Adipose tissue (tissue), 3 donors: ENCODE measurements around the gene PHACTR3. TPM values are rescaled to one million over a fixed set of nuclear protein-coding genes. Genes with fewer than 3 reads are reported as not detected.

Experiments used
- H3K27ac ChIP-seq: one replicate; pipeline ENCODE4 v1.5.1; 2013; ENCODE audit warnings: low read depth, low read length
- WGBS, 3 donors: extraction: QIAGEN DNeasy Blood & Tissue Kit; methylation state at CpG; one replicate each; pipeline ENCODE4 v1.1.7; 2013; 5-methylcytosine and 5-hydroxymethylcytosine counted together
- polyA plus RNA-seq, 3 donors: library from polyadenylated mRNA; stranded (reverse); fragments of 200-250 nt; gene quantifications; one replicate each; pipeline ENCODE4 v1.2.3, GENCODE V29; 2013
- donor health status: healthy with polysubstance abuse.
- donor health status: Bipolar disorder and iron deficiency.
- donor health status: healthy.

The PHACTR3 gene
- polyA plus RNA-seq, 3 donors: 0.10 to 0.42 TPM; not detected in 1

DNA sequence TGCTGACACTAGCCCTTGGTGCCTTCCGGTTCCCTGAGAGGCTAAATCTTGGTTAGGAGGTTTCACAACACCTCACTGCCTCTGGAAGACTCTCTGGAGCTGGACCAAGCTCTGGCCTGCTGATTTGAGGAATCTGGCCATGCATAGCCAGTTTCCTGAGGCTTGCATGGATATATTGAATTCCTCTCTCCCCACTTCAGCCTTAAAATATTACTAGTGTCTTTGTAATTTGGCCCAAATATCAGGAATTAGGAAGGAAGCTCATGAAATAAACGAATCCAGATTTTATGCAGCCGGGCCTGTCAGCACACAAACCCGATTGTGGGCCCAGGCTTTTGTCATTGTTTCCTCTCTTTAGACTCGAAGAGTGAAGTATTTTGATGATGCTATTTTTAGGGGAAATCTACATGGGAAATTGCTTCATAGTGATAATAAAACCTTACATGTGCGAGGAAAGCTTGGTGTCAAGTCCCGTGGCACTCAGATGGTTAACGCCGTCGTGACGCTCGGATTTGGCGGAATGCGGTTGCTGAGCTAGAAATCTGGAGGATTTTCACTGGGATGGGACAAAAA lies 144.4 kb downstream of the PHACTR3 start:
- WGBS, 3 donors: 46 to 64% (median 55%) methylated on average over 14 of the region's 14 CpGs
- no peak overlapping the region for H3K27ac ChIP-seq

DNA sequence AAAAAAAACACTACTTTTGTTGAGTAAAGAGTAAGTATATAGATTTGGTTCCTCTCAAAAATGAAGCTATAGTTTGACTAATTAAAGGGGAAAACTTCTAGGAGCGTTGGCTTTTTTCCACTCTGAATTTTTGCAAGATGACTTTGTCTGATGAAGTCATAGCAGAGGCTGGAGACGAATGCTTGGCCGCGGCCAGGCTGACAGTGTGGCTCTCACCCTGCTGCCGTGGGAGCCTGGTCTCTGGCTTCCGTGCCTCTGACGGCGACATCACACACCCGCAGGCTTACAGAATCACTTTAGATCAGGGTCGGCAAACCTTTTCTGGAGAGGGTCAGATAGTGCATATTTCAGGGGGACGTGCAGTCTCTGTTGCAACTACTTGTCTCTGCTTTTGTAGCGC lies 145.0 kb downstream of the PHACTR3 start:
- WGBS, 3 donors: 51 to 63% (median 54%) methylated on average over 12 of the region's 12 CpGs
- no peak overlapping the region for H3K27ac ChIP-seq

DNA sequence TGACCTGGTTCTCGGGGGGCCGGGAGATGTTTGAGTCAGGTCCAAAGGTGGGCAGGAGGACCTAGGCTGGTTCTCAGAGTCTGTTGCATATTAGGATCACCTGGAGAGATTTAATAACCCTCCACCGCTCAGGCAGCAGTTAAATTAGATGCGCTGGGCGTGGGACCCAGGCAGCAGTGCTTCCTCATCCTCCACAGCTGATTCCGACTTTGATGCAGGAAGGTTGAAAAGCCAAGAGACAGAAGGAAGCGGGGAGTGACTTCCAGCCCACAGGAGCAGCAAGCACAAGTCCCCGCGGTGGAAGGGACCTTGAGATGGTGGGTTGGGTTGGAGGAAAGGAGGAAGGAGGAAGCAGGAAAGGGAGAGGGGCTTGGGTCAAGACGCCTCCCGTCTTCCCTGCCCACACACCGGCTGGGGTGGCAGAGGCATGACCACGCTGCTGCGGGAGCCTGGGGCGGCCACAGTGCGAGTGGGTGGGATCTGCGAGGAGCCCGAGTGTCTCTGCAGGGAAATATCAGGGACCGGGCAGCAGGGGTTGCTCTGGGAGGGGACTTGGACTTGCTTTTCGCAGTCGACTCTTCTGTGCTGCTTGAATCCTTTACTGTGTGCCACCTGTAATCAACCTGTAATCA lies 146.0 kb downstream of the PHACTR3 start:
- no peak overlapping the region for H3K27ac ChIP-seq
- WGBS, 3 donors: 52 to 69% (median 63%) methylated on average over 21 of the region's 21 CpGs

DNA sequence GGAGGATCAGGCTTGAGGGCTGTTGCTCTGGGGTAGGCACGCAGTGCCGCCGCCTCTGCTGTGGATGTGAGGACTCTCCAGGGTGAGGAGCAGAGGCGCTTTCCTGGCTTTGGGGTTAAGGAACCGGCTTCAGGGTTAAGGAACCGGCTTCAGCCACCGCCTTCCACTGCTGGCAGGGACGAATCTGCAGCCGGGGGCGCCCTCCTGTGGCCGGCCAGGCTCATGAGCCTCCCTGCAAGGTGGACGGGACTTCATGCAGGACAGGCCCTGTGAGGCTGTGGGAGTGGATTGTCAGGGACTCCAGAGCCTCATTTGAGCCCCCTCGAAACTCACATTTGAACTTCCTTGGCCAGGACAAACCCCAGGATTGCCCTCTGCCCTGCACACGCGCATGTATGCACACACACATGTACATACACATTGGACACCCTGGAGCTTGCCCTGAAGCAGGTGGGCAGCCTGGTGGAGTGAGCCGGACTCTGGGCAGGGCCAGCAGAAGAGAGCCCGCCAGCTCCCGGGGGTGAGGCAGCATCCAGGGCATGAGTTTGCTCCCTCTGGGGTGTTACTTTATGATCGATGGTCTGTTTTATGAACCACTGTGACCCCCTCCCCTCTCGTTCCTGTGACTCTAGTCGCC lies 146.9 kb downstream of the PHACTR3 start:
- H3K27ac ChIP-seq: no peak overlapping the region
- WGBS, 3 donors: 23 to 29% (median 28%) methylated on average over 21 of the region's 21 CpGs

DNA sequence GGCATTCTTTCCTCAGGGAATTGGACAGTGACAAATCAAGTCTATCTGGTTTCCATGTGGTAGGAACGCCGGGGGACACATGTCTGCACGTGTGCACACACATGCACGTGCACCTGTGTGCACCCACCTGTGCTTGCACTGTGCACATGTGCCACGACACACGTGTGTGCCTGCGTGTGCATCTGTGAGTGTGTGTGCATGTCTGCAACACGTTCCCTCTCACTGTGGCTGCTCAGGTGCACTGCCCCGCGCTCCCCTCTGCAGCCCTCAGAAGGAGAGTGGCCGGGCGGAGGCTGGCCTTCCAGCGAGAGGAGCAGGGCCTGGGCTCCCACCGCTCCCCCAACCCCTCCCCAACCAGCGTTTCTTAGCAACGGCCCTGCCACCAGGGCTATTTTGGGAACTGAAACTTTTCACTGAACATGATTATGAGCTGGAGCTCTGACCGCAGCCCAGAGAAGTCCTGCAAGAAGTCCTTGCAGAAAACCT lies 147.8 kb downstream of the PHACTR3 start:
- WGBS, 3 donors: 31 to 43% (median 38%) methylated on average over 17 of the region's 17 CpGs

DNA sequence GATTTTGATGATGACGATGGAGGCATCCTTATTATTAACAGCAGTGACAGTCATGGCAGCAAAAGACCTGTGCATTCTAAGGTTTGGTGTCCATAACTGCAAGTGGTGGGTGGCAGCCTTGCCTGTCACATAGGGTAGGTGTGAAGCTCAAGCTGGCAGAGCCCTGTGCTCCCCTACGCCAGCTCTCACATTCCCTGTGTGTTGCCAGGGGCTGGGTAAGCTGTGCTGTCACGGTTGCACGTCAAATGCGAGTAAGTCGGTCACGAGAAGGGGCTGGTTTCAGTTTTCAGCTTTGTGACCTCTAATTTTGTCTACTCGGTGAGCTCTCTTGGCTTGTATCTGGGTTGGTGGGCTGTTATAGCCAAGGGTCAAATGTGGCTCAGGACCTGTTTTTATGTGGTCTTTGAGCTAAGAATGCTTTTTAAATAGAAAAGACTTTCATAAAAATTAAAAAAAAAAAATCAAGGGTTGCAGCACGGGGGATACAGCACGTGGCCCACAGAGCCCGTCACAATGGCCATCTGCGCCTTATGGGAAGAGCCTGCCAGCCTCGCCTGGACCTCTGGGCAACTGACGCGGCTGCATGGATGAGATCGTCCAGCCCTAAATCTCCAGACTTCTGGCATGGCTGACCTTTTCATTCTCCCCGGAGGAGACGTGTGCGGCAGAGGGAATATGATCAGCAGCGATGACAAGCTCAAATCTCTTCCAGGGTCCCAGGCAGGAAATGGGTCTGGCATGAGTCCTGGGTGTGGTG lies 148.5 kb downstream of the PHACTR3 start:
- H3K27ac ChIP-seq: no peak overlapping the region
- WGBS, 3 donors: 58 to 61% (median 58%) methylated on average over 20 of the region's 20 CpGs

More for the DNA sequence above, 147.8 kb downstream of the PHACTR3 start:
- H3K27ac ChIP-seq: no peak overlapping the region

DNA sequence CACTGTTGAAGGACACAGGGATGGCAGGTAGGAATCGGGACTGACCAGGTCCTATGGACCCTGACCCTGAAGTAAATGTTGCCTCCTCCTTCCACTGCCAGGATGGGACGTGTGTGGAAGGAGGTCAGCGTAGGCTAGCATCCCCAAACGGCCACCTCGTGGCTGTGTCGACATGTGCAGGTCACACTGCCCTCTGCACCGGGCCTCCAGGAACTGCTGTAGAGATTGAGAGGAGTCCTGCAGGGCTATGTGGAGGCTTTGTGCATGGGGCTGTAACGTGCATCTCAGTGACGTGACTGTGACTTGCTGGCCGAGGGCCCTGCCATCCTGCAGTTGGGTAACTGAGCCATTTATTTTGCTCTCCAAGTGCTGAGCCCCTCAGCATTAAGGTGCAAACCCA lies 149.5 kb downstream of the PHACTR3 start:
- 49 to 76% (median 73%) methylated on average over 10 of the region's 10 CpGs for WGBS, 3 donors
- no peak overlapping the region for H3K27ac ChIP-seq

DNA sequence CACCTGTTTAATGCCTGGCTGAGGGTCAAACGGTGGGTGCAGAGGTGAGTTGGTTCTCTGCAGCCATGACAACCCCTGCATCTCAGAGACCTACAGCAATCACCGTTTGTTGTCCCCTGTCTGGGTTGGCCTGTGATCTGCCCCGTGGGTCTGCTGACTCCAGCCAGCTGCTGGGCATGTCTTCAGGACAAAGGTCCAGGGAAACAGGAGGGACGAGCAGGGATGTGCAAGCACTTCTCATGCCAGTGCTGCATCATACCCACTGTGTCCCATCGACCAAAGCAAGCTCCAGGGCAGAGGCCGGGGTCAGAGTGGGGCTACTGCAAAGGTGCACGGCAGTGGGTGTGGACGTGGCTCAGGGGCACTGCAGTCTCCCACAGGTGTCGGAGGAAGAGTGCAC lies 150.2 kb downstream of the PHACTR3 start:
- no peak overlapping the region for H3K27ac ChIP-seq
- 37 to 62% (median 55%) methylated on average over 9 of the region's 9 CpGs for WGBS, 3 donors

DNA sequence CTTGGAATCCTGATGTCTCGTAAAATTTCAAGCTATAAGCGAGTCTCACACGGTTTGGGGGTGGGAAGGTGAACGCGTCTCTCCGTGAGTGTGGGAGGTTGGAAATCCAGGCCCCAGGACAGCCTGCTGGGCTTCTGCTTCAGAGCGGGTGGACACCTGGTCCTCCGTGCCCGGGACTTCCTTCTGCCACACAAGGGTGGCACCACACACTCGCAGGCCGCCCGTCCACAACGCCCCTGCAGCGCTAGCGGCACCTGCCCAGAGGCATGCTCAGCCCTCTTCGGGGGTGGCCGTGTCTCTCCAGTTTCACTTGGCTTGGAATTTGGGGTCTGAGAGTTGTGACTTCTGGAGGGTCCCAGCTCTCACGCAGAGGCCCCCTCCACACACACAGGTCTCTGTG lies 151.9 kb downstream of the PHACTR3 start:
- WGBS, 3 donors: 71 to 91% (median 89%) methylated on average over 18 of the region's 18 CpGs
- no peak overlapping the region for H3K27ac ChIP-seq

DNA sequence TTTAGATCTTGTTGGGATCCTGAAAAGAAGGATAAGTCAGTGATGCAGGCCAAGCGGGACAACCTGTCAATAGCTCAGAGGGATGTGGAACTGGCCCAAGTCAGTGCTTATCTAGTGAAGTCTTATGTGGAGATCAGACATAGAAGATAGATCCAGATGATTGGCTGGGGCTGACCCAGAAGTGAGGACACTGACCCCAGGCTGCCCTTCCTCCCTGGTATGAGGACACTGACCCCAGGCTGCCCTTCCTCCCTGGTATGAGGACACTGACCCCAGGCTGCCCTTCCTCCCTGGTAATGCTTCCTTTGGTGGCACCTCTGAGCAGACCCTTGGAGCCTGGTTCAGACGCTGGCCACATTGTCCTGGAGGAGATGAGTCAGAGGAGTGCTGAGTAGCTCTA lies 159.7 kb downstream of the PHACTR3 start:
- 74 to 76% (median 76%) methylated on average over 2 of the region's 2 CpGs for WGBS, 3 donors
- no peak overlapping the region for H3K27ac ChIP-seq

DNA sequence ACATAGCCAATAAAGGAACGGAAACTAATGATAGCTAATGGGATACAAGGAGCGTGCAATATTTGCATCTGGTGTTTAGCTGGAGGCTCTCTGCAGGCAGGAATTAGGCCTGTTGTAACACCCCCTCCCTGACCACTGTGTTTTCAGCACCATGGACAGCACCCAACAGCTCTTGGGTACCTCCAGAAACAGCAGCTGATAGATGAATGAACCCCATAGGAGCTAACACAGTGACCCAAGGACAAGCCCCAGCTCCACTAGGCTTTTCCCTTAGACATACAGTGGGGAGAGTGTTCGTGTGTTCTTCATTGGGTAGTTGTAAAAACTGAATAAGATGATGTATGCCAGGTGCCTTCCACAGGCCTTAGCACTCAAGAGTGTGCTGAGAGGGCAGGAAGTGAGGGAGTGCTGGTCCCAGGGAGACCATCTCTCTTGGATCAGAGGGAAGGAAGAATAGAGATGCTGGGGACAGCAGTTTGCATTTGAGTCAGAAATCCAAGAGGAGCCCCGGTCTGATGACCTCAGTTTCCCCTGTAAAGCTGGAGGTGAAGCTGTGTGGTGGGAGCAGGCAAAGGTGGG lies 161.3 kb downstream of the PHACTR3 start:
- WGBS, 3 donors: 57 to 86% (median 86%) methylated on average over 4 of the region's 4 CpGs
- no peak overlapping the region for H3K27ac ChIP-seq

DNA sequence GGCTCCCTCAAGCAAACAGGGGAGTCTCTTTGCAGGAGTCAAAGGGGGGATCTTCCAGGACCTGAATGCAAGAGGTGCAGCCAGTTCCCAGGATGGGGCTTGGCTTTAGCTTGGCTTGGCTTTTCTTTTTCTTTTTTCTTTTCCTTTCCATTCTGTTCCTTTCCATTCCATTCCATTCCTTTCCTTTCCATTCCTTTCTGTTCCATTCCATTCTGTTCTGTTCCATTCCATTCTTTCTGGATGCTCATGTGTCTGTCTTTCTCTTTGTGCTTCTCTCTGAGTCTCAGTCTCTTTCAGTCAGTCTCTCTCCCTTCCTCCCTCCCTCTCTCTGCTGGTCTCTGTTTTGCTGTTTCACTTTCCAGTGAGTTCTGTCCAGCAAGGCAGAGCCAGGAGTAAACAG lies 163.3 kb downstream of the PHACTR3 start:
- no peak overlapping the region for H3K27ac ChIP-seq

DNA sequence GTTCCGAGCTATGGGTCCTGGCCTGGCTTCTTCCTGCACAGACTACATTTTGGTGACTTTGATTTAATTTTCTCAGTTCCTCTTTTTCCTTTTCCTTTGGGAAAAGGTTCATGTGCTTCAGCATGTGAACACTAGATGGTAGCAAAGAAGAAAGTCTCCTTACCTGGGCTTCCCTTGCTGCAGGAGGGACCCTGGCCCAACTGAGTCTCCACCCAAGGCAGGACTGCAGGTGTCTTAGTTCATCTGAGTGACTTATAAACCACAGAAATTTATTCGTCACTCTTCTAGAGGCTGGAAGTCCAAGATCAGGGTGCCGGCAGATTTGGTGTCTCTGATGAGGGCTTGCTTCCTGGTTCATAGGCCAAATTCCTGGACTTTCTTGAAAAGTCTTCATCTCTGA lies 165.9 kb downstream of the PHACTR3 start:
- WGBS, 3 donors: 58 to 65% (median 61%) methylated on average over 3 of the region's 3 CpGs
- H3K27ac ChIP-seq: no peak overlapping the region

DNA sequence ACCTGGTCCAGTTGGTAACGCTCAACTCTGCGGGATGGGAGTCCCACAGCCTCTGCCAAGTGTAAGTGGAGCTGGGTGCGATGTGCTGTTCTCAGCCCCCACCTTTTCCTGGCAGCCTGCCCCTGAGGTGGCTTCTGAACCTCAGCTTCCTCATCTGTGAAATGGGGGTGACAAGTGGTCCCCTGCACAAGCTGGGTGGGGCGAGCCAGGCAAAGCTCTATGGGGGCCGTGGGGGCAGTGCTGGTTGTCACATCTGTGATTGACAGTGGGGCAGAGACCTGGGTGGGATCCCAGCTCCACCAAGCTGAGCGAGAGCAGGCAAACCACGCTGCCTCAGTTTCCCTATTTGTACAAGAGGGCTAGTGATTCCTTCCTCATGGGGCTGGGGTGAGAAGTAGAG lies 166.5 kb downstream of the PHACTR3 start:
- no peak overlapping the region for H3K27ac ChIP-seq
- WGBS, 3 donors: 72 to 82% (median 81%) methylated on average over 7 of the region's 7 CpGs

DNA sequence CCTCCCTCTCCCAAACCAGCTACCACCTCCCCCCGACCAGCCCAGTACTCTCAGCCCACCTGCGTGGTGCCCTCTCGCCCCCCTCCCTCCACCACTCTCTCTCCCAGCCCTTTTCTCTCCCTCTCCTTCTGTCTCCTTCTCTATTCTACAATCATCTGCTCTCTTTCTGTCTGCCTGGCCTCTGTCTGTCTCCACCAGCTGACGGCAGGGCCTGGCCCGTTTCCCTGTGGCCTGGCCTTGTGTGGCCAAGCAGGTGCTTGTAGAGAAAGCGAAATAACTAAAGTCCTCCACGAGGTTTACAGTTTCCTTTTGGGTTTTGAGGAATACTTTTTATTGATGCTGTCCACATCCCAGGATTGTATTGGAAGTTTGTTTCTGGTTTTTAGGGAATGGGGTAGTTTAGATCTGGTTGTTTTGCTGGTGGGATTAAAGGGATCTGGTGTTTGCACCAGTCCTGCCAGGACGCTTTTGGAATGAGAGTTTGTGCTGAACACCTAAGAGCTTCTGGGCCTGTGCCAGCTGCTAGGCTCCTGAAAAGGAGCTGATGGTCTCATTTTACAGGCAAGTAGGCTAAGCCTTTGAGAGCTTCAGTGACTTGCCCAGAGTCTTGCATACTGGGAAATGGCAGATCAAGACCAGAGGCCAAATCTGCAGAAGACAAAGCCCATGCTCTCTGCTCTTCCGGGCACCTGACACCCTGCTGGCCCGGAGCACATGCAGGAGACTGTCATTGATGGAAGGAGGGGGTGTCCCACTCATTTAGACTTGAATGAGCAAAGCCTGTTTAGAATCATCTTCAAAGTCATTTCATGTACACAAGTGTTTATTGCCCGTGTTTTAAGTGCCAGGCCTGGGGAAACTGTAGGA lies 167.4 kb downstream of the PHACTR3 start:
- WGBS, 3 donors: 52 to 61% (median 54%) methylated on average over 11 of the region's 11 CpGs
- no peak overlapping the region for H3K27ac ChIP-seq

DNA sequence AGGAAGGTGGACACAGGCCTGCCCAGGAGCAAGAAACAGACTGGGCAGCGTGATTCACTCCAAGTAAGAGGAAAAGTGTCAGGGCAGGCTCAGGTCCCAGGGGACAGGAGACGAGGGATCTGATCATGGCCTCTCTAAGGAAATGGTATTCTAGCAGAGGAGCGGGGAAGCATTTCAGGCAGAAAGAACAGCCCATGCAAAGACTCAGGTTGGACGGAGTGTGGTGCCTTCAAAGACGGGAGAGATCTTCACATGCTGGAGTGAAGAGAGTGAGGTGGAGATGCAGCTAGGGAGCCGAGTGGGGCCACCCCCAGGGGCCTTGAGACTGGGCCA lies 168.0 kb downstream of the PHACTR3 start:
- WGBS, 3 donors: 52 to 79% (median 64%) methylated on average over 5 to 6 of the region's 6 CpGs
- no peak overlapping the region for H3K27ac ChIP-seq

DNA sequence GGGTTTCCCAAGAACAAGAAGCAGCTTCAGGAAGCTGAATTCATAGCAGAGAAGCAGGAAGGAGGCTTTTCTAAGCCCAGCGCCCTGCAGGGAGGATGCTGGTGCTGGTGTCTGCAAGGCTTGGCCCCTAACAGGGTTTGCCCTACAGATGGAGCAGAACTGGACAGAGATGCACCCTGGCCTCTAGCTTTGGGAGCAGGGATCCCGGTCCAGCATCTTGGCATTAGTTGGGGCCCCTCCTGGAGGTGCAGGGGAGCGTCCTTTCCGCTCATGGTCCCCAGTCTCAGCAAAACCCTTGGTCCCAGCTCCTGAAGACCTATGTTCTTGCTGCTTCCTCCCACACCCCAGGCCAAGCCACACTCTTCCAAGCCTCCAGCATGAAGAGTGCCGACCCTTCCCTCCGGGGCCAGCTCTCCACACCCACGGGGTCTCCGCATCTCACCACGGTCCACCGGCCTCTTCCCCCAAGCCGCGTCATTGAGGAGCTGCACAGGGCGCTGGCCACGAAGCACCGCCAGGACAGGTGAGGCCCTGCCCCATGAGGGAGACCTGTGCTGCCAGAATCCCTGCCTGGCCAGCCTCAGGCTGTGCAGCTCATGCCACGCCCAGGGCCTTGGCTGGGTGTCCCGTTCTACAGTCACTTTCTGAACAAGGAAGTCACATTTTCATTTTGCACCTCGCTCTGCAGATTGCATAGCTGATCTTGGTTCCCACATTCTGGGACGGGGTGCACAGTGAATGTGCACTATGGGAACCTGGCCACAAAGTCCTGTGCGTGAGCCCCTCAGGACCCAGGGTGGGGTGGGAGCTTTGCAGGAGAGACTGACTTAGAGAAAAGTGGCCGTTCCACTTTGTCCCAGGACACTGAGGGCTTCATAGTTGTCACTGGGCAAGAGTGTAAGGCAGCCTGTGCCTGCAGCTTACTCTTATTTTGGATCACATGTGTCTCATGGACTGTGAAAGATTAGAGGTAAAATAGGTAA lies 168.9 kb downstream of the PHACTR3 start:
- 81 to 83% (median 83%) methylated on average over 21 of the region's 21 CpGs for WGBS, 3 donors
- no peak overlapping the region for H3K27ac ChIP-seq
